Measurements from ENCODE around the gene ERO1B. TPM values are rescaled to one million over a fixed set of nuclear protein-coding genes. Genes with fewer than 3 reads are reported as not detected.

Gene ERO1B
- total and polyA plus RNA-seq, 11 donors = 3.6 to 13.9 (median 6.9) TPM

- H3K27me3 ChIP-seq = no peaks in the 10 kb centered on the region
- WGBS, 4 donors = 84 to 93% (median 91%) methylated on average over 1 of the region's 1 CpG
- H3K4me1 ChIP-seq = peaks cover 0 to 10% (median 0%) of the 10 kb centered on the region in 12 donors
- ATAC-seq (no peak), DNase-seq (no peak)
- H3K36me3 ChIP-seq = peaks cover 0 to 52% (median 18%) of the 10 kb centered on the region in 9 donors
- no peak overlapping the region for H3K27ac ChIP-seq
- no peaks in the 10 kb centered on the region for H3K9me3 ChIP-seq
- TF ChIP-seq POLR2A (IDR thresholded peaks at IDR 0.05) (no peak), CTCF (IDR thresholded peaks at IDR 0.05) (no peak)
- intact Hi-C loops (cut with DNase I) = no loop called here
- no peak overlapping the region for H3K4me3 ChIP-seq
These were observed 67.0 kb downstream of the ERO1B start for GRCh38 chr1:236214761-236215160.

- H3K4me3 ChIP-seq = no peak overlapping the region
- no peaks in the 10 kb centered on the region for H3K27me3 ChIP-seq
- no peak overlapping the region for H3K27ac ChIP-seq
- intact Hi-C loops (cut with DNase I) = no loop called here
- peaks cover 0 to 53% (median 16%) of the 10 kb centered on the region in 9 donors for H3K36me3 ChIP-seq
- DNase-seq (no peak), ATAC-seq (no peak)
- H3K4me1 ChIP-seq = peaks cover 0 to 10% (median 0%) of the 10 kb centered on the region in 12 donors
- 77 to 92% (median 86%) methylated on average over 3 of the region's 3 CpGs for WGBS, 4 donors
- TF ChIP-seq CTCF (IDR thresholded peaks at IDR 0.05) = no peak
- TF ChIP-seq POLR2A (IDR thresholded peaks at IDR 0.05) = no peak
- H3K9me3 ChIP-seq = no peaks in the 10 kb centered on the region
These were observed 68.2 kb downstream of the ERO1B start for GRCh38 chr1:236213534-236213933.

GRCh38 chr1:236211815-236212214 is 69.9 kb downstream of the ERO1B start:
- intact Hi-C loops (cut with DNase I) = no loop called here
- WGBS, 4 donors = 96 to 99% (median 98%) methylated on average over 5 of the region's 5 CpGs
- Histone ChIP-seq H3K36me3 (peaks cover 0 to 48% (median 9%) of the 10 kb centered on the region in 9 donors), H3K4me3 (no peak overlapping the region), H3K9me3 (no peaks in the 10 kb centered on the region), H3K27ac (no peak overlapping the region), H3K27me3 (no peaks in the 10 kb centered on the region), H3K4me1 (peaks cover 0 to 14% (median 1%) of the 10 kb centered on the region in 12 donors)
- TF ChIP-seq POLR2A (IDR thresholded peaks at IDR 0.05) (no peak), CTCF (IDR thresholded peaks at IDR 0.05) (no peak)
- DNase-seq = no peak
- ATAC-seq = no peak

- peaks cover 0 to 21% (median 7%) of the 10 kb centered on the region in 12 donors for H3K4me1 ChIP-seq
- H3K27ac ChIP-seq = no peak overlapping the region
- DNase-seq (no peak), ATAC-seq (no peak)
- peaks cover 0 to 49% (median 7%) of the 10 kb centered on the region in 9 donors for H3K36me3 ChIP-seq
- no peak for TF ChIP-seq POLR2A (IDR thresholded peaks at IDR 0.05)
- no peak for TF ChIP-seq CTCF (IDR thresholded peaks at IDR 0.05)
- intact Hi-C loops (cut with DNase I) = no loop called here
- no peaks in the 10 kb centered on the region for H3K9me3 ChIP-seq
- no peak overlapping the region for H3K4me3 ChIP-seq
- no peaks in the 10 kb centered on the region for H3K27me3 ChIP-seq
These were observed 72.0 kb downstream of the ERO1B start for GRCh38 chr1:236209713-236210112.
